Skeletal muscle tissue (tissue), 1 donor: ENCODE measurements around the gene ASPA. TPM values are rescaled to one million over a fixed set of nuclear protein-coding genes. Genes with fewer than 3 reads are reported as not detected.

Source experiments
- total RNA-seq: library from RNA; depleted of rRNA; stranded (reverse); fragments of >200 nt; gene quantifications from one replicate; pipeline ENCODE4 v1.2.3, GENCODE V29; 2014

Gene ASPA
- total RNA-seq, 1 donor from 2014 or later = 1.6 TPM

Other genes starting within 250 kb of the ASPA start
- 0.52 TPM for gene OR3A1, start 177.6 kb upstream of the ASPA start, total RNA-seq
- 1.6 TPM for gene OR3A2, start 89.7 kb upstream of the ASPA start, total RNA-seq
- gene OR1E1, start 77.6 kb upstream of the ASPA start, total RNA-seq = not detected
- not detected for gene OR3A3, start 64.6 kb upstream of the ASPA start, total RNA-seq
- gene OR1E2, start 42.2 kb upstream of the ASPA start, total RNA-seq = not detected
- 2.1 TPM for gene SPATA22, start 4.2 kb upstream of the ASPA start, total RNA-seq
- 0.52 TPM for gene TRPV3, start 81.8 kb downstream of the ASPA start, total RNA-seq
- gene TRPV1, start 133.4 kb downstream of the ASPA start, total RNA-seq = 2.6 TPM
- gene SHPK, start 160.3 kb downstream of the ASPA start, total RNA-seq = 6.8 TPM
- gene CTNS, start 160.8 kb downstream of the ASPA start, total RNA-seq = 11.5 TPM
- 31.3 TPM for gene TAX1BP3, start 192.6 kb downstream of the ASPA start, total RNA-seq
- 14.6 TPM for gene EMC6, start 192.8 kb downstream of the ASPA start, total RNA-seq
- 13.0 TPM for gene P2RX5, start 220.2 kb downstream of the ASPA start, total RNA-seq
- 2.6 TPM for gene HASPIN, start 247.9 kb downstream of the ASPA start, total RNA-seq